ENCODE data around the gene DHX34. TPM values are rescaled to one million over a fixed set of nuclear protein-coding genes. Genes with fewer than 3 reads are reported as not detected.

Gene DHX34
- total and polyA plus RNA-seq, 2 donors from 2014 or later, result 7.2 to 13.6 TPM

DNA sequence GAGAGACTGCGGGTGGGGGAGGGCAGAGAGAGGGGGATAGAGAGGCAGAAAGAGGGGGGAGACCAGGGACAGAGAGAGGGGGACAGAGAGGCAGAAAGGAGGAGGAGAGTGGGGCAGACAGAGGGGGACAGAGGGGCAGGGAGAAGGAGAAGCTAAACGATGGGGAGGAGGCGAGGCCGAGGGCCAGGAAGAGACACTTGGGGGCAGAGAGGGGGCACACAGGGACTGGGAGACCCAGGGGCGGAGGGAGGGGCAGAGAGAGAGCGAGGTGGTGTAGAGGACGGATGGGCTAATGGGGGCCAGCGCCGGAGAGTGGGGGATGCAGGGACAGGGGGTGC is 69.5 kb downstream of the DHX34 start:
- FAIRE-seq, result no peak
- Histone ChIP-seq H3K36me3 (ENCODE audit: control insufficient read depth in 2 of 3, insufficient read depth in 3 of 3, low read length in 3 of 3) (no peaks in the 10 kb centered on the region), H3K4me3 (ENCODE audit: low read length in 3 of 3) (peak overlapping the region in 1 of 3 donors; percentile 39), H3K27ac (ENCODE audit: low read depth in 2 of 2, low read length in 2 of 2) (no peak overlapping the region), H3K9ac (ENCODE audit: low read length in 3 of 3) (no peak overlapping the region), H3K4me1 (ENCODE audit: control insufficient read depth in 2 of 3, insufficient read depth in 2 of 3, low read depth in 1 of 3, low read length in 3 of 3) (peaks cover 0 to 2% (median 0%) of the 10 kb centered on the region in 3 donors), H3K27me3 (ENCODE audit: control insufficient read depth, insufficient read depth, low read length) (peaks cover 22% of the 10 kb centered on the region), H3K9me3 (ENCODE audit: control insufficient read depth in 2 of 3, insufficient read depth in 1 of 3, low read length in 3 of 3) (no peaks in the 10 kb centered on the region)
- intact Hi-C loops (cut with DNase I), result loop anchor here (10.0 kb wide), 1 partner anchor 124 kb away; no protein-coding TSS in a partner anchor
- DNase-seq, result peak in 1 of 5 donors; percentile 19
- TF ChIP-seq, protein P1, sequence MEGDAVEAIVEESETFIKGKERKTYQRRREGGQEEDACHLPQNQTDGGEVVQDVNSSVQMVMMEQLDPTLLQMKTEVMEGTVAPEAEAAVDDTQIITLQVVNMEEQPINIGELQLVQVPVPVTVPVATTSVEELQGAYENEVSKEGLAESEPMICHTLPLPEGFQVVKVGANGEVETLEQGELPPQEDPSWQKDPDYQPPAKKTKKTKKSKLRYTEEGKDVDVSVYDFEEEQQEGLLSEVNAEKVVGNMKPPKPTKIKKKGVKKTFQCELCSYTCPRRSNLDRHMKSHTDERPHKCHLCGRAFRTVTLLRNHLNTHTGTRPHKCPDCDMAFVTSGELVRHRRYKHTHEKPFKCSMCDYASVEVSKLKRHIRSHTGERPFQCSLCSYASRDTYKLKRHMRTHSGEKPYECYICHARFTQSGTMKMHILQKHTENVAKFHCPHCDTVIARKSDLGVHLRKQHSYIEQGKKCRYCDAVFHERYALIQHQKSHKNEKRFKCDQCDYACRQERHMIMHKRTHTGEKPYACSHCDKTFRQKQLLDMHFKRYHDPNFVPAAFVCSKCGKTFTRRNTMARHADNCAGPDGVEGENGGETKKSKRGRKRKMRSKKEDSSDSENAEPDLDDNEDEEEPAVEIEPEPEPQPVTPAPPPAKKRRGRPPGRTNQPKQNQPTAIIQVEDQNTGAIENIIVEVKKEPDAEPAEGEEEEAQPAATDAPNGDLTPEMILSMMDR (IDR thresholded peaks at IDR 0.05; ENCODE audit: borderline replicate concordance, extremely low read depth, insufficient read depth), result no peak

DNA sequence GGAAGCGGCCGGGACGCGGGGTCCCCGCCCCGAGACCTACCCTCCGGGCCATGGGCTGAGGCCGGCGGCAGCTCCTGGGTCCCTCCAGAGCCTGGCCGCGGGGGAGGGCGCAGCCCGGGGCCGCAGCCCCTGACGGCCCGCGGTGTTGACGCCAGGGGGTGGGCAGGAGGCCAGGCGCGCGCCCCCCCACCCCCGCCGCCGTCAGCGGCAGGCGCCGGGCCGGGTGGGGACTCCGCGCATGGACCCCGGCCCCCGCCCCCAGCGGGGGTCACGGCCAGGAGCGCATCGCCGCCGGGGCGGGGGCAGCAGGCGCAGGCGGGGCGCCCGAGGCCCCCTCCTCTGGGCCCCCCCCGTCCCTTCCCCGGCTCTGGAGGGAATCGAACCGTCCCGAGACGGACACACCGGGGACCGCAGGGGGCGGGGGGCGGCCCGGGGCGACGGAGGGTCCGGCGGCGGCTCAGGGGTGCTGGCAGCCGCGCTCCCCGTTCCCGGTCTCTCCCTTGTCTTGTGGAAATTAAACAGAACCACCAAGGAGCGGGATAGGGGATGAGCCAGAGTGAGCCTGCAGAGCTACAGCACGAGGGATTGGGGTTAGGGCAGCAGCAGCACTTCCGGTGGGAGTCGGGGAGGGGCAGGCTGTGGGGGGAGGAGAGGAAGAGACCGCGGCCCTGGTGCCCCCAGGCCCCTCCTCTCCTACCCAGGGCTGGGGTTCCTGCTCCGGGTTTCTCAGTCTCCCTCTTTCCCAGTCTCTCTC is 70.1 kb downstream of the DHX34 start, which contains the start of gene MEIS3:
MEIS3 (minus strand) TSS at position 498 of the 754 bp plus-strand sequence; CDS start at position 52, 446 bp downstream.
- H3K9ac ChIP-seq (ENCODE audit: low read length in 3 of 3), result no peak within 1 kb of the TSS
- TF ChIP-seq, protein P1 (IDR thresholded peaks at IDR 0.05; ENCODE audit: borderline replicate concordance, extremely low read depth, insufficient read depth), result no peak
- H3K4me3 ChIP-seq (ENCODE audit: low read length in 3 of 3), result peak within 1 kb of the TSS in 2 of 3 donors; percentile 17 to 39
- no peaks in the 10 kb centered on the region for H3K9me3 ChIP-seq (ENCODE audit: control insufficient read depth in 2 of 3, insufficient read depth in 1 of 3, low read length in 3 of 3)
- peaks cover 24% of the 10 kb centered on the region for H3K27me3 ChIP-seq (ENCODE audit: control insufficient read depth, insufficient read depth, low read length)
- no peaks in the 10 kb centered on the region for H3K36me3 ChIP-seq (ENCODE audit: control insufficient read depth in 2 of 3, insufficient read depth in 3 of 3, low read length in 3 of 3)
- H3K4me1 ChIP-seq (ENCODE audit: control insufficient read depth in 2 of 3, insufficient read depth in 2 of 3, low read depth in 1 of 3, low read length in 3 of 3), result peaks cover 0 to 2% (median 0%) of the 10 kb centered on the region in 3 donors
- FAIRE-seq, result no peak
- H3K27ac ChIP-seq (ENCODE audit: low read depth in 2 of 2, low read length in 2 of 2), result no peak within 1 kb of the TSS
- peak in 3 of 5 donors; percentile 17 to 77 (median 74) for DNase-seq
- intact Hi-C loops (cut with DNase I), result loop anchor here (10.0 kb wide), 1 partner anchor 124 kb away; no protein-coding TSS in a partner anchor

DNA sequence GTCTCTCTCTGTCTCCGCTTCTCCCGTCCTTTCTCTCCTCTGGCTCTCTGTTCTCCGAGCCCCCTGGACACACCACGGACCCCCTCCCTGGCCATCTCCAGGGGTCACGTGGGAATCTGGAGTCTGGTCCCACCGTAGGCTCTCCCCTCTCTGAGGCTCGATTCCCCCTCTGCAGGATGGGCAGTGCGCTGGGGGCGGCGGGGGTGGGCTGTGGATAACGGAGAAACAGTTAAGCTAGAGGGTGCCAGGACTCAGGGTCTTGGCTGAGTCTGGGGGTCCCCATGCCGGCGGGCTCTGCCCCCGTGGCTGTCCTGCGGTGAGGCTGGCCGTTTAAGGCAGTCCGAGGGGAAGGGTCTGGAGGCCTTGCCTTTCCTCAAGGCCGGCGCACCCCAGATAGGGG is 70.7 kb downstream of the DHX34 start:
- DNase-seq (peak in 2 of 5 donors; percentile 23 to 56), FAIRE-seq (no peak)
- Histone ChIP-seq H3K4me3 (ENCODE audit: low read length in 3 of 3) (no peak overlapping the region), H3K36me3 (ENCODE audit: control insufficient read depth in 2 of 3, insufficient read depth in 3 of 3, low read length in 3 of 3) (no peaks in the 10 kb centered on the region), H3K9me3 (ENCODE audit: control insufficient read depth in 2 of 3, insufficient read depth in 1 of 3, low read length in 3 of 3) (no peaks in the 10 kb centered on the region), H3K27ac (ENCODE audit: low read depth in 2 of 2, low read length in 2 of 2) (no peak overlapping the region), H3K9ac (ENCODE audit: low read length in 3 of 3) (no peak overlapping the region), H3K27me3 (ENCODE audit: control insufficient read depth, insufficient read depth, low read length) (peaks cover 24% of the 10 kb centered on the region), H3K4me1 (ENCODE audit: control insufficient read depth in 2 of 3, insufficient read depth in 2 of 3, low read depth in 1 of 3, low read length in 3 of 3) (peaks cover 0 to 2% (median 0%) of the 10 kb centered on the region in 3 donors)
- TF ChIP-seq, protein P1 (IDR thresholded peaks at IDR 0.05; ENCODE audit: borderline replicate concordance, extremely low read depth, insufficient read depth), result no peak
- intact Hi-C loops (cut with DNase I), result loop anchor here (10.0 kb wide), 1 partner anchor 125 kb away; no protein-coding TSS in a partner anchor
